GM13977 (cell line): Measurements from ENCODE around the gene DGKI.
"Not testable (repeated sequence)": the region's sequence is repeated elsewhere in the genome, so short reads cannot be mapped to it uniquely, and the experiment has no call there.

Experiments
- DNase-seq: peaks from one replicate; pipeline ENCODE4 v3.0.0; 2012; ENCODE audit warnings: low spot score
- in situ Hi-C: fragments of 300-500 bp; cut with MboI; formaldehyde crosslinking; loops from one replicate; pipeline ENCODE4 v1.12.0; 2022; ENCODE audit warnings: low sequenced_read_pairs, low pct_unique_long_range_greater_than_20kb, mixed read lengths, inconsistent platforms; ENCODE audit not compliant: unreplicated experiment
- TF ChIP-seq, protein P1 (sequence below): IDR thresholded peaks from 2 replicates; pipeline ENCODE4 v1.5.1; 2012; ENCODE audit warnings: mild to moderate bottlenecking, control low read depth; ENCODE audit not compliant: insufficient read depth; ENCODE audit errors: extremely low read depth, missing control alignments

Gene DGKI

DNA sequence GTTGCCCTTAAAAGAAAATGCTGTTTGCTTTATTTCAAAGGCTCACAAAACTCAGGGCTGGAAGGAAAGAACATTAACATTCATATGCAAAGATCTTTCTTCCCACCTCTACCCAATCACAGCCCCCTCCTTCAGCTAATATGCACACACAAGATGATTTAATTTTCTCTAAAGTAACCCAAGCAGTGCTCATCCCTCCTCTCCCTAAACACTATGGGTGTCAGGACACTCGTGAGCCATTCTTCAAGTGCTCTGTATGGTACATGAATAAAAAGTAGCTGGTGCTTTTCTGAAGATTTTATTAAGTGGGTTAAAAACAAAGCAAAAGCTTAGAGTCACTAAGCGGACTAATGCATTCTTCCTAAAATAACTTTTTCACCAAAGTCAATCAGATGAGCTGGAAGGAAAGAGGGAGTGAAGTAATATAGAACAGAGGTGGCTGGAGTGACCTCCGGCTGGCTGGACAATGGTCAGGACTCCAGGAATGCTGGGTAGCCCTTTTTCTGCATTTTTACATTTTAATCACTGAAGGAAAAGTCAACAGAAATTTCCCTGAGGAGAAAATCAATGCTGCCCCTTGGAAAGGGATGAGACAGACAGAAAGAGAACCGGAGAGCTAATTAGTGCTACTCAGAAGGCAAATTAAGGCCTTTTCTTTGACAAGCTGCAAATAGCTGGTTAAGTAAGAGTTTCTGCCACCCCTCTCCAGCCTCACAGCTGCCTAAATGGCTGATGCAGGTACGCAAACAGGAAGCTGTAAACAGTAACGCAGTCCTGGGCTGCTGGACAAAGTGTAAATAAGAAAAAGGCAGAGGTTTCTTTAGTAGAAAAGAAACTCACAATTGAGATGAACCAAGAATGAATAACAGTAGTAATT lies 6.6 kb downstream of the DGKI start:
- TF ChIP-seq, protein P1, sequence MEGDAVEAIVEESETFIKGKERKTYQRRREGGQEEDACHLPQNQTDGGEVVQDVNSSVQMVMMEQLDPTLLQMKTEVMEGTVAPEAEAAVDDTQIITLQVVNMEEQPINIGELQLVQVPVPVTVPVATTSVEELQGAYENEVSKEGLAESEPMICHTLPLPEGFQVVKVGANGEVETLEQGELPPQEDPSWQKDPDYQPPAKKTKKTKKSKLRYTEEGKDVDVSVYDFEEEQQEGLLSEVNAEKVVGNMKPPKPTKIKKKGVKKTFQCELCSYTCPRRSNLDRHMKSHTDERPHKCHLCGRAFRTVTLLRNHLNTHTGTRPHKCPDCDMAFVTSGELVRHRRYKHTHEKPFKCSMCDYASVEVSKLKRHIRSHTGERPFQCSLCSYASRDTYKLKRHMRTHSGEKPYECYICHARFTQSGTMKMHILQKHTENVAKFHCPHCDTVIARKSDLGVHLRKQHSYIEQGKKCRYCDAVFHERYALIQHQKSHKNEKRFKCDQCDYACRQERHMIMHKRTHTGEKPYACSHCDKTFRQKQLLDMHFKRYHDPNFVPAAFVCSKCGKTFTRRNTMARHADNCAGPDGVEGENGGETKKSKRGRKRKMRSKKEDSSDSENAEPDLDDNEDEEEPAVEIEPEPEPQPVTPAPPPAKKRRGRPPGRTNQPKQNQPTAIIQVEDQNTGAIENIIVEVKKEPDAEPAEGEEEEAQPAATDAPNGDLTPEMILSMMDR: no peak
- no peak for DNase-seq
- in situ Hi-C loops: no loop called here

- DNase-seq: no peak
- TF ChIP-seq, protein P1: no peak
- in situ Hi-C loops: no loop called here
Observed at GRCh38 chr7:137838706-137839315, 8.0 kb downstream of the DGKI start.

- TF ChIP-seq, protein P1: no peak
- DNase-seq: no peak
- in situ Hi-C loops: no loop called here
Observed at GRCh38 chr7:137836541-137836940, 10.2 kb downstream of the DGKI start.

- no peak for DNase-seq
- in situ Hi-C loops: no loop called here
- TF ChIP-seq, protein P1: no peak
Observed at GRCh38 chr7:137836113-137836509, 10.7 kb downstream of the DGKI start.

DNA sequence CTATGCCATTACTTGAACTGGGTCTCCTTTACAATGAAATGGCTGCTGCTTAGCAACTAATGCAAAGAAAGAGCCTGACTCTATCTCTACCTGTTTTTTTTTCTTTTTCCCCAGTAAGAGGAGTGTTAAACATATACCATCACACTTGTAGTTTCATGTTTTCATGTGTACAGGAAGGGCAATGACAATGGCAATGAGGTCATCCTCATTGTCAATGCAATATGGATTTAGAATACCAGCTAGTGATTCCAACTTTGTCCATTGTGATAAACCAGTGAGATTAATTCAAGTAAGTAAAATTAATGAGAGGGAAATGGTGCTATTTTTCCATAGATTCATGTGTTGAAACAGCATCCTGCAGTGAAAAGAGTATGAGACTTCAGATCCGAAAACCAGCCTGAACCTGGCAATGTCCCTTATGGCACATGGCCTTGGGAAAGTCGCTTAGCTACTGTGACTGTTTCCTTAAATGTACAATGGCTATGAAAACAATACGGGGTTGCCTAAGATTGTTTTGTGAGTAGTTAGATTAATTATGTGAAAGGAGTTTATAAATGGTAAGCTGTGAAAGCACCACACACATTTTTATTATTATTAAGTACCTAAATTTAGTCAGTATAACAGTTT lies 11.2 kb downstream of the DGKI start:
- TF ChIP-seq, protein P1: no peak
- in situ Hi-C loops: no loop called here
- DNase-seq: no peak

DNA sequence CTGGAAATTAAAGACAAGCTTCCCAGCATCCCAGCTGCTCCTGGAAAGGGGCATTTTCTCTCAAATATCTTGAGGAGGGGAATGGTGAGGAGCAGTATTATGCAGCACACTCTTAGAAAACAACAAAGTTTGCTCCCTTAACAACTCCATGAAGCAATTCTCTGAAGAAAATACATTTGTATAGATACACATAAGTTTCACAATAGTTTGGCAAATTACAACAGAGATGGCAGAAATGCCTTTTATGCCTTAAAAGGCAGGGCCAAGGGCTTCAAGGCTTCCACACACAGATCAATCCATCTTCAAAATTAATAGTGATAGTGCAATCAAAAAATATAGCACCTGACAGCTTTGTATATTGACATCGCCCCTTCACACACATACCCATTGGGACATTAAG lies 12.2 kb downstream of the DGKI start:
- TF ChIP-seq, protein P1: no peak
- no peak for DNase-seq
- in situ Hi-C loops: no loop called here

DNA sequence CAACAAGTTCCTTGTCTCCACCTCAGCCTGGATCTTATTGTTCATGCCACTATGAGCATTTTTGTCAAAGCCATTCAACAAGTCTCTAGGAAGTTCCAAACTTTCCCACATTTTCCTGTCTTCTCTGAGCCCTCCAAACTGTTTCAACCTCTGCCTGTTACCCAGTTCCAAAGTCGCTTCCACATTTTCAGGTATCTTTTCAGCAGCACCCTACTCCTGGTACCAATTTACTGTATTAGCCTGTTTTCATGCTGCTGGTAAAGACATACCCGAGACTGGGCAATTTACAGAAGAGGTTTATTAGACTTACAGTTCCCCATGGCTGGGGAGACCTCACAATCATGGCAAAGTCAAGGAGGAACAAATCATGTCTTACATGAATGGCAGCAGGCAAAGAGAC lies 13.8 kb downstream of the DGKI start:
- DNase-seq, in situ Hi-C loops: not testable (repeated sequence)
